H9 (cell line): ENCODE results near the gene CDC25B. TPM values are rescaled to one million over a fixed set of nuclear protein-coding genes. Genes with fewer than 3 reads are reported as not detected.

Experiments
- DNase-seq: peaks from one replicate; pipeline ENCODE4 v3.0.0-alpha.2; 2017
- H2AFZ ChIP-seq: one replicate; pipeline ENCODE4 v1.6.1; 2013; ENCODE audit warnings: mild to moderate bottlenecking, low read length, control low read depth, moderate library complexity
- H2AK5ac ChIP-seq: 2 replicates; pipeline ENCODE4 v1.6.1; 2013; ENCODE audit warnings: low read length, control low read depth, mixed read lengths; ENCODE audit not compliant: insufficient read length
- H2BK120ac ChIP-seq: one replicate; pipeline ENCODE4 v1.6.1; 2013; ENCODE audit warnings: low read depth, mild to moderate bottlenecking, low read length, control low read depth, inconsistent platforms; ENCODE audit not compliant: poor library complexity, severe bottlenecking
- H2BK12ac ChIP-seq: 2 replicates; pipeline ENCODE4 v1.6.1; 2013; ENCODE audit warnings: low read length, control low read depth, mixed read lengths, low read depth; ENCODE audit not compliant: insufficient read length
- H2BK15ac ChIP-seq: 2 replicates; pipeline ENCODE4 v1.6.1; 2013; ENCODE audit warnings: low read depth, low read length, control low read depth
- H2BK20ac ChIP-seq: one replicate; pipeline ENCODE4 v1.6.1; 2013; ENCODE audit warnings: low read depth, mild to moderate bottlenecking, low read length, control low read depth, inconsistent platforms; ENCODE audit not compliant: poor library complexity, severe bottlenecking
- H2BK5ac ChIP-seq: 2 replicates; pipeline ENCODE4 v1.6.1; 2013; ENCODE audit warnings: low read length, control low read depth, mixed read lengths; ENCODE audit not compliant: insufficient read length
- H3K14ac ChIP-seq: 2 replicates; pipeline ENCODE4 v1.6.1; 2013; ENCODE audit warnings: low read length, control low read depth; ENCODE audit not compliant: insufficient read depth
- H3K18ac ChIP-seq: 2 replicates; pipeline ENCODE4 v1.6.1; 2013; ENCODE audit warnings: low read depth, mild to moderate bottlenecking, mixed read lengths, low read length, control low read depth; ENCODE audit not compliant: insufficient read length
- H3K23ac ChIP-seq: 2 replicates; pipeline ENCODE4 v1.6.1; 2013; ENCODE audit warnings: low read length, control low read depth, mixed read lengths, low read depth; ENCODE audit not compliant: insufficient read length
- H3K23me2 ChIP-seq: 2 replicates; pipeline ENCODE4 v1.6.1; 2013; ENCODE audit warnings: low read depth, mild to moderate bottlenecking, mixed read lengths, low read length, control low read depth; ENCODE audit not compliant: insufficient read length, poor library complexity, severe bottlenecking
- H3K27ac ChIP-seq: 2 replicates; pipeline ENCODE4 v1.5.1; 2013; ENCODE audit warnings: low read length, control low read depth, mixed read lengths, low read depth; ENCODE audit not compliant: insufficient read length
- H3K27me3 ChIP-seq: 2 replicates; pipeline ENCODE4 v1.6.1; 2013; ENCODE audit warnings: low read length, control low read depth, inconsistent platforms; ENCODE audit not compliant: insufficient read depth
- H3K4ac ChIP-seq: 2 replicates; pipeline ENCODE4 v1.6.1; 2013; ENCODE audit warnings: low read depth, mild to moderate bottlenecking, control low read depth, inconsistent platforms, low read length, moderate library complexity
- H3K4me1 ChIP-seq: 2 replicates; pipeline ENCODE4 v1.6.1; 2013; ENCODE audit warnings: low read length, control low read depth, inconsistent platforms; ENCODE audit not compliant: insufficient read depth
- H3K4me2 ChIP-seq: 2 replicates; pipeline ENCODE4 v1.6.1; 2013; ENCODE audit warnings: low read length, control low read depth, mixed read lengths; ENCODE audit not compliant: insufficient read length, insufficient read depth
- H3K56ac ChIP-seq: 2 replicates; pipeline ENCODE4 v1.6.1; 2013; ENCODE audit warnings: low read depth, mild to moderate bottlenecking, mixed read lengths, low read length, control low read depth; ENCODE audit not compliant: insufficient read length
- H3K79me1 ChIP-seq: 2 replicates; pipeline ENCODE4 v1.6.1; 2013; ENCODE audit warnings: low read depth, mild to moderate bottlenecking, moderate library complexity, low read length, control low read depth, inconsistent platforms; ENCODE audit not compliant: insufficient read depth, poor library complexity, severe bottlenecking
- H3K79me2 ChIP-seq: 2 replicates; pipeline ENCODE4 v1.6.1; 2013; ENCODE audit warnings: low read length, control low read depth, inconsistent platforms; ENCODE audit not compliant: insufficient read depth
- H3K9ac ChIP-seq: 2 replicates; pipeline ENCODE4 v1.6.1; 2013; ENCODE audit warnings: low read length, control low read depth, mixed read lengths; ENCODE audit not compliant: insufficient read length; ENCODE audit errors: extremely low read depth
- H3K9me3 ChIP-seq: one replicate; pipeline ENCODE4 v1.6.1; 2013; ENCODE audit warnings: low read depth, low read length, inconsistent platforms; ENCODE audit not compliant: control insufficient read depth
- H3T11ph ChIP-seq: one replicate; pipeline ENCODE4 v1.6.1; 2013; ENCODE audit warnings: mild to moderate bottlenecking, low read length, control low read depth, inconsistent platforms
- H4K20me1 ChIP-seq: one replicate; pipeline ENCODE4 v1.6.1; 2013; ENCODE audit not compliant: control insufficient read depth, insufficient read length, insufficient read depth
- H4K5ac ChIP-seq: 2 replicates; pipeline ENCODE4 v1.6.1; 2013; ENCODE audit warnings: low read depth, mild to moderate bottlenecking, mixed read lengths, low read length, control low read depth; ENCODE audit not compliant: insufficient read length
- H4K8ac ChIP-seq: replicated peaks from 2 replicates; pipeline ENCODE4 v1.6.1; 2013; ENCODE audit warnings: low read length, control low read depth, mixed read lengths, low read depth; ENCODE audit not compliant: insufficient read length
- H4K91ac ChIP-seq: 2 replicates; pipeline ENCODE4 v1.6.1; 2013; ENCODE audit warnings: low read depth, mild to moderate bottlenecking, moderate library complexity, mixed read lengths, low read length, control low read depth; ENCODE audit not compliant: insufficient read length
- H3K27ac Mint-ChIP-seq, 3 experiments: 2 replicates in 2 of 3; 3 replicates in 1 of 3; pipeline ENCODE4 v1.8.0; 2020 to 2021; ENCODE audit warnings: mixed read lengths in 3 of 3, mild to moderate bottlenecking in 1 of 3, moderate library complexity in 1 of 3
- H3K27me3 Mint-ChIP-seq: 2 replicates; pipeline ENCODE4 v1.8.0; 2021; ENCODE audit warnings: low read depth, mild to moderate bottlenecking, moderate library complexity, mixed read lengths
- H3K36me3 Mint-ChIP-seq, 3 experiments: 2 replicates in 2 of 3; 3 replicates in 1 of 3; pipeline ENCODE4 v1.8.0; 2020 to 2021; ENCODE audit warnings: low read depth in 3 of 3, mixed read lengths in 3 of 3; ENCODE audit not compliant: insufficient read depth in 1 of 3
- H3K4me1 Mint-ChIP-seq, 2 experiments: 2 replicates each; pipeline ENCODE4 v1.8.0; 2020; ENCODE audit warnings: mixed read lengths in 2 of 2
- H3K4me3 Mint-ChIP-seq, 2 experiments: 2 replicates in 1 of 2; 3 replicates in 1 of 2; pipeline ENCODE4 v1.8.0; 2020 to 2021; ENCODE audit warnings: mild to moderate bottlenecking in 2 of 2, mixed read lengths in 2 of 2, moderate library complexity in 1 of 2
- H3K9me3 Mint-ChIP-seq, 2 experiments: 2 replicates in 1 of 2; 3 replicates in 1 of 2; pipeline ENCODE4 v1.8.0; 2020; ENCODE audit warnings: mild to moderate bottlenecking in 2 of 2, mixed read lengths in 2 of 2, moderate library complexity in 1 of 2
- CTCF ChIP-seq: fragments of 200-600 bp; sonication (generic); conservative IDR thresholded peaks from 3 replicates; pipeline ENCODE4 v1.8.0; 2021; ENCODE audit warnings: antibody characterized with exemption, mild to moderate bottlenecking
- WGBS: extraction: QIAGEN DNeasy Blood & Tissue Kit; methylation state at CpG from one replicate; pipeline ENCODE4 v1.1.7; 2013; ENCODE audit warnings: missing lambda C conversion rate, low lambda C conversion rate, mixed read lengths; ENCODE audit not compliant: insufficient read length; ENCODE audit errors: extremely low coverage; 5-methylcytosine and 5-hydroxymethylcytosine counted together
- total RNA-seq: library from RNA; stranded (reverse); gene quantifications from 2 replicates; pipeline ENCODE4 v1.2.1, GENCODE V29; 2021

The CDC25B gene
- total RNA-seq, 1 experiment from 2014 or later, result 24.0 TPM

- peak; percentile 88 for DNase-seq
- Histone ChIP-seq H2BK5ac (no peak within 1 kb of the TSS), H3K4me1 (no peaks in the 10 kb centered on the region), H3K79me2 (no peaks in the 10 kb centered on the region), H3K9me3 (no peaks in the 10 kb centered on the region), H2BK120ac (no peak within 1 kb of the TSS), H3T11ph (no peak within 1 kb of the TSS), H3K56ac (no peak within 1 kb of the TSS), H3K9ac (peak within 1 kb of the TSS; percentile 62), H3K27me3 (no peaks in the 10 kb centered on the region), H3K4me2 (peak within 1 kb of the TSS; percentile 77), H3K14ac (peak within 1 kb of the TSS; percentile 86), H3K23ac (no peak within 1 kb of the TSS), H3K18ac (no peak within 1 kb of the TSS), H2AK5ac (no peak within 1 kb of the TSS), H4K20me1 (no peaks in the 10 kb centered on the region), H4K91ac (no peak within 1 kb of the TSS), H3K4ac (no peak within 1 kb of the TSS), H2BK20ac (no peak within 1 kb of the TSS), H4K5ac (no peak within 1 kb of the TSS), H4K8ac (no peak within 1 kb of the TSS), H2AFZ (no peak within 1 kb of the TSS), H2BK12ac (no peak within 1 kb of the TSS), H3K79me1 (no peaks in the 10 kb centered on the region), H3K23me2 (peaks cover 7% of the 10 kb centered on the region), H3K27ac (no peak within 1 kb of the TSS), H2BK15ac (no peak within 1 kb of the TSS)
- peak within 1 kb of the TSS; percentile 84 to 91 for H3K4me3 Mint-ChIP-seq
- H3K27ac Mint-ChIP-seq, result peak within 1 kb of the TSS in 1 of 3 experiments; percentile 75; a peak in 1 of 7 replicates
- no peaks in the 10 kb centered on the region for H3K9me3 Mint-ChIP-seq
- H3K36me3 Mint-ChIP-seq, result peaks cover 5 to 12% (median 8%) of the 10 kb centered on the region in 3 experiments; a peak in 6 of 7 replicates
- WGBS, result no CpG with 5 or more reads among the region's 70 CpGs
- peak; percentile 87 for TF ChIP-seq CTCF
- peaks cover 28% of the 10 kb centered on the region for H3K27me3 Mint-ChIP-seq
- peaks cover 15 to 21% of the 10 kb centered on the region in 2 experiments for H3K4me1 Mint-ChIP-seq
These were observed 9.3 kb upstream of the CDC25B start, which contains the start of gene CENPB for GRCh38 chr20:3786665-3787323. Gene CENPB (minus strand): TSS chr20:3786740. CDS start chr20:3786483, 257 bp downstream.
